ENCODE measurements around the gene PLK3. TPM values are rescaled to one million over a fixed set of nuclear protein-coding genes. Genes with fewer than 3 reads are reported as not detected.

The PLK3 gene
- total and polyA plus RNA-seq, 9 of the 15 experiments (the other 6 are each of a cell fraction or from before 2014, with no cell fraction given) = 0.52 to 22.7 (median 11.0) TPM

DNA sequence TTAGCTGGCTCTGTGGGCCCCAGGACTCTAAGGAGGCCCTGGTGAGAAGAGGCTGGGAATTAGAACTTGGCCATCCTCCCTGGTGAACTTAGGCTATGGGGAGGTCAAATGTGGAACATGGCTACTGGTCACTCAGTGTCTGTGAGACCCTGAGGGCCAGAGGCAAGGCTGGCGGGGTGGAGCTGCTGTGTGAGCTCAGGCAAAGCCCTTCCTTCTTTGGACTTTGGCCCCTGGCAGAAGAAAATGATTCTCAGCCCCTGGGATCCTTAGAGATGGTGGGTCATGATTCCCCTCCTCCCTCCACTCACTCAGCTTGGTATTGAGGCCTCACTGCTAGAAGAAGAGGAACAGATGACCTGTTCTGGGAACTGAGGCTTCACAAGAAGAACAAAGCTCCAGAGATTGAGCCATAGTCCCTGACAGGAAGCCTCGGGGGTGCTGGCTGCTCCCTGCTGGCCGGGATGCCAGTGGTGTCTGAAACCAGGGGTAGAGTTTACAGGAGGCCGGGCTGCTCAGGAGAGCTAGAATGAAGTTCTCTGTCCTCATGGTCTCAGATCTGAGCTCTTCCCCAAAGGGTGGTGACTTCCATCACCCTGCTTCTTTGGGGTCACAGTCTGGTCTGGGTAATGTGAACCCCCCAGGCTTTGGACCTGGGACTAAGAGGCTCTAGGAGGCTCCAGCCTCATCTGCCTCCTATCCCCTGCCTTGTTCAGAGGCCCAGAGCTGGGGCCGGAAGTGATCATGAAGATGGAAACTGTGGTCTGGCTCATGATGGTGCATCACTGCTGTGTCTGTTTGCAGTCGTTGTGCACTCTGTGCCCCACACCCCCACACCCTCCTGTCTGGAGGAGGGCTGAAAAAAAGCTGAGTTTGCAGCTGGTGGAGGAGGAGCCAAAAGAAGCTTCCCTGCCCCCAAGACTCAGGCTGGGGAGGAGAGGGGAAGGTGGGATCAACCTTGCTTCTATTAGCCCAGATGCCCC lies 9.1 kb downstream of the PLK3 start (continued):
- TF ChIP-seq ZBTB5 (IDR thresholded peaks at IDR 0.05) (no peak), ZNF143 (CRISPR knock-in tag; IDR thresholded peaks at IDR 0.05) (no peak), CHD7 (IDR thresholded peaks at IDR 0.05; ENCODE audit: low read depth, low read length) (no peak), NFE2 (IDR thresholded peaks at IDR 0.05; ENCODE audit: low read depth) (no peak), SIX5 (IDR thresholded peaks at IDR 0.05; ENCODE audit: borderline replicate concordance in 1 of 2, insufficient read depth in 1 of 2, low read depth in 1 of 2, low read length in 2 of 2) (no peak), NCOA6 (IDR thresholded peaks at IDR 0.05) (no peak), RUNX1 (IDR thresholded peaks at IDR 0.05; ENCODE audit: low read depth) (no peak), CHD1 (IDR thresholded peaks at IDR 0.05; ENCODE audit: low read length) (peak; percentile 17), POLR3G (IDR thresholded peaks at IDR 0.05; ENCODE audit: extremely low read depth, insufficient read length, insufficient replicate concordance) (no peak), HMGXB4 (CRISPR knock-in tag; IDR thresholded peaks at IDR 0.05) (no peak), RFX5 (IDR thresholded peaks at IDR 0.05; ENCODE audit: low read depth, low read length) (no peak), ZC3H11A (IDR thresholded peaks at IDR 0.05; ENCODE audit: low read depth, low read length) (no peak)
